ENCODE data around the gene MOG.

Gene MOG

GRCh38 chr6:29656798-29657197 lies at the start of gene MOG:
MOG (plus strand) TSS chr6:29657092; CDS start chr6:29657210, 118 bp downstream.
- no peak for DNase-seq

GRCh38 chr6:29608131-29608530 lies 48.8 kb upstream of the MOG start:
- DNase-seq, result no peak

DNA sequence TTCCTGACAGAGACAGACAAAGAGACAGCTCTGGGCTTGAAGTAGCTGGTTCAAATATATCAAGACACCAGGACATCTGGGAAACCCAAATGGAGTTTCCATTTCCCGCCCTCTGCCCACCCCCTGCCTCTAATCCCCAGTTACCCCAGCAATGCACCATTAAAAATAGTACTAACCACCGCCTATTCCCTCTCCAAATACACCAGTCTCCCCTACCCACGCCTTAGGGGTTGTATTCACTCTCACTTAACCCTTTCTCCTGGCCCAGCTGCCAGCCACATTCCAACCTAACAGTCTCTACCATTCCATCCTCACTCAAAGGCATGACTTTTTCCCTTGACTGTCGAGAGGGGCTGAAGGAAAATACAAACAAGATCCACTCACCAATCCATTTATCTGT lies 46.4 kb upstream of the MOG start:
- no peak for DNase-seq

GRCh38 chr6:29611426-29611825 lies 45.5 kb upstream of the MOG start:
- DNase-seq, result no peak

DNA sequence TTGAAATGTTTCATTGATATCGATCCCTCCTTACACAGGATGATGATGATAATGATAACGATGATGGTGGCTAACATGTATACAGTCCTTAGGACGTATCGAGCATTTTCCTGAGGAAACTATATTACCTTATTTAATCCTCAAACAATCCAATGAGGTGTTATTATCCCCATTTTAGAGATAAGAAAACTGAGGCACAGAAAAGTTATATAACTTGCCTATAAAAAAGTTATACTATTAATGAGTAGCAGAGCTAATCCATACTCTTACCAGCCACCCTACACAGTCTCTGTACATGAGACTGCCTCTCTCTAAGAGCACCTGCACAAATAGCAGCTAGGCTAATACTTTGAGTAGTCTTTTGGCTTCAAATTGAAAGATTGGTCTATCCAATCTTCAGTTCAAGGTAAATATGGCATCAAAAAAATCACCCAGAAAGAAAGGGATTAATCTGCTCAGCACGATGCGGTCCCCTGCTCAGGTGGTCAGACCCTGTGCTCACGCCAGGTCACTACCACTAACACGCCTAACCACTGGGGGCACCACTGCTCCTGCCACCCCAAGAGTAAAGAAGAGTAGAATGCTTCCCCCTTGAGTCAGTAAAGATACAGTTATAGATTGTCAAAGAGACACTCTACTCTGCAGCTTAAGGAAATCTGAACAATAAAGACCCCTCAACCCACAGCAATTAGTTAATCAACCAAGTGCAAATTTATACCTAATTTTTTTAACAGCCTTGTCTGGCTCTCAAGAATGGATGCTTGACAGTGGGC lies 38.9 kb upstream of the MOG start:
- DNase-seq, result no peak

DNA sequence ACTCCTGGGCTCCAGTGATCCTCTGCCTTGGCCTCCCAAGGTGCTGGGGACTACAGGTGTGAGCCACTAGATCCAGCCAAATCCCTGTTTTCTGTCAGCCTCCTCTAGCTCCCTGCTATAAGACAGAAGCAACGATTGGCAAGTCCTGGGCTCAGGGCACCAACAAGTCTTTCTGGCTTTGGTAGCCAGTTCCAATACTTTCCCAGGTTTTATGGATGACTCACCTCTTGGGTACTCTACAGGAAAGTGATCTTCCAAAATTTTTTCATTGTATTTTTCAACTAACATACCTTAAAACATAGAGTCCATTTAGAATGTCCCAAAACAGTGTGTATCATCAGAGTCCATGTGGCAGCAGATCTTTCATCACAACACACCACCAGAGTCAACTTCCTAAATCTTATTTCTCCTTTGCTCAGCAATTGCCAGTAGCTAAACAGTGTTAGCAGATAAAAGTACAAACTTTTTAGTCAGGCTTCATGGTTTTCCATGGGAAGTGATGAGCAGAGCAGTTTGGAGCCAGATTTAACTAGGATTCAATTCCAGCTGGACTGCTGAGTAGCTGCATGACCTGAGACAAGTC lies 37.2 kb upstream of the MOG start:
- DNase-seq, result no peak

- DNase-seq, result no peak
These were observed 36.3 kb upstream of the MOG start for GRCh38 chr6:29620630-29621029.

GRCh38 chr6:29624520-29624961 lies 32.4 kb upstream of the MOG start:
- DNase-seq, result no peak

- no peak for DNase-seq
These were observed 31.5 kb upstream of the MOG start for GRCh38 chr6:29625337-29625930.

GRCh38 chr6:29626948-29627754 lies 29.7 kb upstream of the MOG start:
- DNase-seq, result no peak

DNA sequence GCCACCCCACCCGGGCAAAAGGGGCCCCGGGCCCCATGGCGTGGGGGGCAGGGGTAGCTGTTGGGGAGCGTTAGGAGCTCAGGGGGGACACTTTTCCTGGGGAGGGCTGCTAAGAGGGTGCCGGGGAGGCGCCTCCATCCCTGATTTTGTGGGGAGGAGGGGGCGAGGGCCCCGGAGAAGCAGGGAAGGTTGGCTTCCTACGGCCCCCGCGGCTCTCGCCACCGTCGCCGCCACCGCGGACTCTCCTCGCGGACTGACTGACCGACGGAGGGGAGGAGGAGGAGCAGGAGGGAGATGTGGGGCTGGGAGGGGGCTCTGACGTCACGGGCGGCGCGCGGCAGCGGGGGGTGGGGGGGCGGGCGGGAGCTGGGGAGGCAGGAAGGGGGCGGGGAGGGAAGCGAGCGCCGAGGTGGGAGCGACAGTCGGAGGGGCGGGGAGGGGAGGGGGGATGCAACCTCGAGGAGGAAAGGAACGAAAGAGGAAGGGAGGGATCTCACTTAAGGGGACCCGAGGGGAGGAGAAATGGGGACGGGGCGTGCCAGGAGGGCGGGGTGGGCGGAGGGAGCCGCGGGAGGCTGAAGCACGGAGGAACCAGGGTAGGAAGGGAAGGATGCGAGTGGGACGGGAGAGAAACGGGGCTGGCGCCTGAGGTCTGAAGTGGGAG lies 29.0 kb upstream of the MOG start:
- DNase-seq, result peak; percentile 31

GRCh38 chr6:29628419-29629281 lies 28.2 kb upstream of the MOG start:
- peak; percentile 56 for DNase-seq

GRCh38 chr6:29629571-29629970 lies 27.3 kb upstream of the MOG start:
- no peak for DNase-seq

GRCh38 chr6:29630315-29630714 lies 26.6 kb upstream of the MOG start:
- DNase-seq, result no peak

DNA sequence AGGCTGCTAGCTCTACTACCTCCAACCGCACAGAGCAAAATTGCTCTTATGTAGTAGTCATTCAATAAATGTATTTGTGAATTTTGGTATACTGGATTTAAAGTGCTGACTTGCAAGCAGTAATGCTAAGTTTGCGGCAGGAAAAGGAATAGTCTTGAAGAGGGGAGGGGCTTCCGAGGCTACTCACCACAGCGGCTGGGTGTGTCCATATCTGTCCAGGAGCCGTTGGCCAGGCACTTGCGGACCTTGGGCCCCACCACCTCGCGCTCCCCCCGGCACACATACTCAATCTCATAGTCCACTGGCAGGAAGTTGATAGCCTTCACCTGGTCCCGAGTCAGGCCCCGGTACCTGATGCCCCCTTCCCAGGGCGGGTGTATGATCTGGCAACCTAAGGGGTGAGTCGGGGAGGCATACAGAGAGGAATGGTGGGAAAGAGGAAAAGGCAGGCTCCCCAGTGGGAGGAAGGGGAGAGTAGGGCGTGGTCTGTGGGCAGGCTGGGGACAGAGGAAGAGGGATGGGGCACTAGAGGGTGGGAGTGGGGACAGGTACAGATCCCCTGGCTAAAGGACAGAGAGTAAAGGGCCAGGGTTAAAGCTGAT lies 25.6 kb upstream of the MOG start:
- no peak for DNase-seq

DNA sequence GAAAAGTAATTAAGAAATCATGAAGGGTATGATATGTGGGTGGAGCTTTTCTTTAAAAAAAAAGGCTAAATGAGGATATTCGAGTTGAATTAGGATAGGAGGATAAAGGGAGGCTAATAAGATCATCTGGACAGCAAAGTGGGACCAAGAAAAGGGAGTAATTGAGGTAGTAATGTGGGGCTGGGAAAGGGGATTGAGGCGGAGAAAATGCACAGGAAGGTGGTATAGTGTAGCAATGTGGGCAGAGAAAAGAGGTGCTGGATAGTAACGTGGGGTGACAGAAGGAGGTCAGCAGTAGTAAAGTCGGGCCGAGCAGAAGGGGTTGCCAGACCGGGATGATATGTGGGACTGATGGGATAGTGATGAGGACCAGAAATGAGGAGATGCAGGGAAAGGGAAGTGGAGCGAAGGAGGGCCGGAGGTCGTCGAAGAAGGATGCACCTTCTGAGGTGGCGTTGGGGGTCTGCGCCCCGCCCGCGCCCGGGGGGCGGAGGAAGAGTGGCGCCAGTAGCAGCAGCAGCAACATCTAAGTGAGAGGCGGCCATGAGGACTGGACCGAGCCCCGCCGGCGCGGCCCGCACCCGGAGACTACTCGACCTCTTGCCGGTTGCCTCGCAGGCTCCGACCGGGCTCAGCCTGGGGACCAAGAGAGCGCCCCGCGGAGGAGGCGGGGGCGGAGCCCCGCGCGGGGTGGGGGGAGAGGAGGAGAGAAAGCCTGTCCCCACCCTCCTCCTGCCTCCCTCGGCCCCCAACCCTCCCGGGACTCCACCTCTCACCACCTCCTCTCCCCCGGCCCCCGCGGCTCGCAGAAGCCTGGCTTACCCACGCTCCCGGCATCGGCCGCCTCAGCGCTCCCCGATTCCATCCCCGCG lies 24.8 kb upstream of the MOG start:
- peak; percentile 45 for DNase-seq

- peak; percentile 73 for DNase-seq
These were observed 23.9 kb upstream of the MOG start, which contains the start of gene GABBR1 for GRCh38 chr6:29632789-29633533. GABBR1 (minus strand) TSS chr6:29633183; CDS start chr6:29632385, 798 bp downstream.

DNA sequence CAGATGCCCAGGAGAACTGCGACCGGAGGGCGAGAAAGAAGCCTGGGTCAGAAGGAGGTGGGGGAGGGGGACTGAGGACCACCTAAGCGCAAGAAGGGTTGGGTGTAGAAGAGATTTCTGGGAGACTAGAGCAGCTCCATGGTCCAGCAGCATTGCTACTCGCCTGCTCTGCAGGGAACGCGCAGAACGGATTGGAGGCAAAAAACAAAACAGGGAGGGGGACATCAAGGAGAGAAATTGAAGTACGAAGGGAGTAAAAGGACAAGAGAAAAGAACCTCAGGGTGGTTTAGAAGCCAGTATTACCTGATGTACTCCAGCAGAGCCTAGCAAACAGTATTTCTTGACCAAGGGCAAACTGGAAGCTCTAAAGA lies 23.4 kb upstream of the MOG start:
- DNase-seq, result no peak

- DNase-seq, result no peak
These were observed 19.6 kb upstream of the MOG start for GRCh38 chr6:29637247-29637646.
